DND-41 (cell line): Measurements from ENCODE around the gene PSMD7.

Experiments
- EZH2 ChIP-seq: IDR thresholded peaks from 3 replicates; pipeline ENCODE4 v1.6.1; 2012; ENCODE audit warnings: borderline replicate concordance, low read depth, mild to moderate bottlenecking, moderate library complexity, low read length, inconsistent platforms; ENCODE audit not compliant: severe bottlenecking
- TF ChIP-seq, protein P1 (sequence below): IDR thresholded peaks from 2 replicates; pipeline ENCODE4 v1.5.1; 2012; ENCODE audit warnings: borderline replicate concordance, low read length, moderate library complexity, mild to moderate bottlenecking; ENCODE audit not compliant: poor library complexity, severe bottlenecking; ENCODE audit errors: extremely low read depth

DNA sequence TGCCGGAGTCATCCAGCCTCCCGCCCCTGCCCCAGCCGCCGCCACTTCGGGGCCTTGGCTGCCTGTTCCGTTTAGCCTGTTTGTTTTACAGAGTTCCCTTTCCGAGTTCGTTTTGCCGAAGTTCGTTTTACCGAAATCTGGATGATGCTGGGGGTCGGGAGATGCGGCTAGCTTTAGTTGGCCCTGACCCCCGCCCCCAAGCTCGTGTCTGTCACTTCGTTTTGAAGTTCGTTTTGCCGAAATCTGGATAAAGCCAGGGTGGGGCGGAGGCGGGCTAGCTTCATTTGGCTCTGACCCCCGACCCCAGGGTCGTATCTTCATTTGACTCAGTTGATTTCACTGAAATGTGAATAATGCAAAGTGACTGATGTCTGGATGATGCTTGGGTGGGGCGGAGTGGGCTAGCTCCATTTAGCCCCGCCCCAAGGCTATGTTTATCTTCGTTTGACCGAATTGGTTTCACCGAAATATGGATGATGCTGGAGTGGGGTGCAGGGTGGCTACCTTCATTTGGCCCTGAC lies 591 bp downstream of the PSMD7 start:
- TF ChIP-seq, protein P1, sequence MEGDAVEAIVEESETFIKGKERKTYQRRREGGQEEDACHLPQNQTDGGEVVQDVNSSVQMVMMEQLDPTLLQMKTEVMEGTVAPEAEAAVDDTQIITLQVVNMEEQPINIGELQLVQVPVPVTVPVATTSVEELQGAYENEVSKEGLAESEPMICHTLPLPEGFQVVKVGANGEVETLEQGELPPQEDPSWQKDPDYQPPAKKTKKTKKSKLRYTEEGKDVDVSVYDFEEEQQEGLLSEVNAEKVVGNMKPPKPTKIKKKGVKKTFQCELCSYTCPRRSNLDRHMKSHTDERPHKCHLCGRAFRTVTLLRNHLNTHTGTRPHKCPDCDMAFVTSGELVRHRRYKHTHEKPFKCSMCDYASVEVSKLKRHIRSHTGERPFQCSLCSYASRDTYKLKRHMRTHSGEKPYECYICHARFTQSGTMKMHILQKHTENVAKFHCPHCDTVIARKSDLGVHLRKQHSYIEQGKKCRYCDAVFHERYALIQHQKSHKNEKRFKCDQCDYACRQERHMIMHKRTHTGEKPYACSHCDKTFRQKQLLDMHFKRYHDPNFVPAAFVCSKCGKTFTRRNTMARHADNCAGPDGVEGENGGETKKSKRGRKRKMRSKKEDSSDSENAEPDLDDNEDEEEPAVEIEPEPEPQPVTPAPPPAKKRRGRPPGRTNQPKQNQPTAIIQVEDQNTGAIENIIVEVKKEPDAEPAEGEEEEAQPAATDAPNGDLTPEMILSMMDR, result no peak
- TF ChIP-seq EZH2, result no peak
